OCI-LY1 (cell line): ENCODE measurements around the gene CYB561.

Experiments used
- EZH2 ChIP-seq: fragments of 200-600 bp; sonication (generic), shearing (Covaris generic); IDR thresholded peaks from 2 replicates; pipeline ENCODE4 v1.8.0; 2017; ENCODE audit warnings: borderline replicate concordance, mixed run types, mild to moderate bottlenecking, antibody characterized with exemption, low read length, moderate library complexity, mixed read lengths
- TF ChIP-seq, protein P1 (sequence below): fragments of 200-600 bp; sonication (generic), shearing (Covaris generic); IDR thresholded peaks from 2 replicates; pipeline ENCODE4 v1.5.1; 2017; ENCODE audit warnings: mild to moderate bottlenecking, antibody characterized with exemption, low read length, moderate library complexity, mixed read lengths

- TF ChIP-seq, protein P1, sequence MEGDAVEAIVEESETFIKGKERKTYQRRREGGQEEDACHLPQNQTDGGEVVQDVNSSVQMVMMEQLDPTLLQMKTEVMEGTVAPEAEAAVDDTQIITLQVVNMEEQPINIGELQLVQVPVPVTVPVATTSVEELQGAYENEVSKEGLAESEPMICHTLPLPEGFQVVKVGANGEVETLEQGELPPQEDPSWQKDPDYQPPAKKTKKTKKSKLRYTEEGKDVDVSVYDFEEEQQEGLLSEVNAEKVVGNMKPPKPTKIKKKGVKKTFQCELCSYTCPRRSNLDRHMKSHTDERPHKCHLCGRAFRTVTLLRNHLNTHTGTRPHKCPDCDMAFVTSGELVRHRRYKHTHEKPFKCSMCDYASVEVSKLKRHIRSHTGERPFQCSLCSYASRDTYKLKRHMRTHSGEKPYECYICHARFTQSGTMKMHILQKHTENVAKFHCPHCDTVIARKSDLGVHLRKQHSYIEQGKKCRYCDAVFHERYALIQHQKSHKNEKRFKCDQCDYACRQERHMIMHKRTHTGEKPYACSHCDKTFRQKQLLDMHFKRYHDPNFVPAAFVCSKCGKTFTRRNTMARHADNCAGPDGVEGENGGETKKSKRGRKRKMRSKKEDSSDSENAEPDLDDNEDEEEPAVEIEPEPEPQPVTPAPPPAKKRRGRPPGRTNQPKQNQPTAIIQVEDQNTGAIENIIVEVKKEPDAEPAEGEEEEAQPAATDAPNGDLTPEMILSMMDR: no peak
- no peak for TF ChIP-seq EZH2
Measured at GRCh38 chr17:63387656-63388340, 58.3 kb downstream of the CYB561 start.
